OCI-LY1 (cell line): ENCODE data around the gene FYN.

Source experiments
- EZH2 ChIP-seq: fragments of 200-600 bp; sonication (generic), shearing (Covaris generic); IDR thresholded peaks from 2 replicates; pipeline ENCODE4 v1.8.0; 2017; ENCODE audit warnings: borderline replicate concordance, mixed run types, mild to moderate bottlenecking, antibody characterized with exemption, low read length, moderate library complexity, mixed read lengths
- TF ChIP-seq, protein P1 (sequence below): fragments of 200-600 bp; sonication (generic), shearing (Covaris generic); IDR thresholded peaks from 2 replicates; pipeline ENCODE4 v1.5.1; 2017; ENCODE audit warnings: mild to moderate bottlenecking, antibody characterized with exemption, low read length, moderate library complexity, mixed read lengths

DNA sequence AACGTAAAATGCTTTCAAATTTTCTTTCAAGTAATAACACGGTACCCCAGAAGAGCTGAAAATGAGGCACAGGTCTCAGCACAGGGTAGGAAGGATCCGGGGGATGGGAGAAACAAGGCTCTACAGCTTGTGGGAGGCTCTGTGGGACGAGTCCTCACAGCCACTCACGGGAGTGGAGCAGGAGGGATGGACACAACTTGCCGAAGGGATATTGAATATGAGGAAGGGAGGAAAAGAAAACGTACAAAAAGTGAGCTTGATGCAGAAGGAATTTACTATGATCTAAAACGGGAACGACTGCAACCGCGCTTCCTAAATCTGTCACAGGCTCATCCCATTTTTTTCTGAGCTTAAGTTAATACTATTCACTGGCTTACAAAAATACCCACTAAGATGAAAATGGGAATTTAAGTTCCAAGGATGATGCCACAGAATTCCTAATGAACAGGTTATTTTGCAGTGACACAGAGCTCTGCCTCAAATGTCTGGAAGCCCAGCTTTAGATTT lies 72.9 kb downstream of the FYN start:
- TF ChIP-seq, protein P1, sequence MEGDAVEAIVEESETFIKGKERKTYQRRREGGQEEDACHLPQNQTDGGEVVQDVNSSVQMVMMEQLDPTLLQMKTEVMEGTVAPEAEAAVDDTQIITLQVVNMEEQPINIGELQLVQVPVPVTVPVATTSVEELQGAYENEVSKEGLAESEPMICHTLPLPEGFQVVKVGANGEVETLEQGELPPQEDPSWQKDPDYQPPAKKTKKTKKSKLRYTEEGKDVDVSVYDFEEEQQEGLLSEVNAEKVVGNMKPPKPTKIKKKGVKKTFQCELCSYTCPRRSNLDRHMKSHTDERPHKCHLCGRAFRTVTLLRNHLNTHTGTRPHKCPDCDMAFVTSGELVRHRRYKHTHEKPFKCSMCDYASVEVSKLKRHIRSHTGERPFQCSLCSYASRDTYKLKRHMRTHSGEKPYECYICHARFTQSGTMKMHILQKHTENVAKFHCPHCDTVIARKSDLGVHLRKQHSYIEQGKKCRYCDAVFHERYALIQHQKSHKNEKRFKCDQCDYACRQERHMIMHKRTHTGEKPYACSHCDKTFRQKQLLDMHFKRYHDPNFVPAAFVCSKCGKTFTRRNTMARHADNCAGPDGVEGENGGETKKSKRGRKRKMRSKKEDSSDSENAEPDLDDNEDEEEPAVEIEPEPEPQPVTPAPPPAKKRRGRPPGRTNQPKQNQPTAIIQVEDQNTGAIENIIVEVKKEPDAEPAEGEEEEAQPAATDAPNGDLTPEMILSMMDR: no peak
- no peak for TF ChIP-seq EZH2
